Measurements from ENCODE around the gene DEFB127.
"Not testable (repeated sequence)": the region's sequence is repeated elsewhere in the genome, so short reads cannot be mapped to it uniquely, and the experiment has no call there.

Gene DEFB127

GRCh38 chr20:157154-157553 is at the start of gene DEFB127:
Gene DEFB127, plus strand, starts transcription at chr20:157454. Its CDS starts 91 bp downstream, at chr20:157545.
- no peak for DNase-seq

DNA sequence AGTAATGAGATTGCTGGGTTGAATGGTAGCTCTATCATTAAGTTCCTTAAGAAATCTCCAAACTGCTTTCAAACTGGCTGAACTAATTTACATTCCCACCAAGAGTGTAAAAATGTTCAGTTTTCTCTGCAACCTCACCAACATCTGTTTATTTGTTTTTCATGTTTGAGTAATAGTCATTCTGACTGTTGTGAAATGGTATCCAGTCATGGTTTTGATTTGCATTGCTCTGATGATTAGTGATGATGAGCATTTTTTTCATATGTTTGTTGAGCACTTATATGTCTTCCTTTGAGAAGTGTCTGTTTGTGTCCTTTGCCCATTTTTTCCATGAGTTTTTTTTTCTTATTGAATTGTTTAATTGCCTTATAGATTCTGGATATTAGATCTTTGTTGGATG is 44.9 kb upstream of the DEFB127 start:
- DNase-seq: no peak

DNA sequence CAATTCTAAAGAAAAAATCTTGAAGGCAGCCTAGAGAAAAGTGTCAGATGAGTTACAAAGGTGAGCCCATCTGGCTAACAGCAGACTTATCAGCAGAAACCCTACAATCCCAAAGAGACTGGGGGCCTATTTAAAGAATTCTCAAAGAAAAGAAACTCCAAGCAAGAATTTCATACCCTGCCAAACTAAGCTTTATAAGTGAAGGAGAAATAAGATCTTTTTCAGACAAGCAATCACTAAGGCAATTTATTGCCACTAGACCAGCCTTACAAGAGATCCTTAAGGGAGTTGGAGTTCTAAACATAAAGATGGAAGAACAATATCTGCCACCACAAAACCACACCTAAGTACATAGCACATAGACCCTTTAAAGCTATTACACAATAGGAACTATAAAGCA is 39.7 kb upstream of the DEFB127 start:
- DNase-seq: no peak

GRCh38 chr20:129786-130323 is 27.4 kb upstream of the DEFB127 start:
- DNase-seq: not testable (repeated sequence)

GRCh38 chr20:137668-138490 is 19.4 kb upstream of the DEFB127 start:
- DNase-seq: no peak

DNA sequence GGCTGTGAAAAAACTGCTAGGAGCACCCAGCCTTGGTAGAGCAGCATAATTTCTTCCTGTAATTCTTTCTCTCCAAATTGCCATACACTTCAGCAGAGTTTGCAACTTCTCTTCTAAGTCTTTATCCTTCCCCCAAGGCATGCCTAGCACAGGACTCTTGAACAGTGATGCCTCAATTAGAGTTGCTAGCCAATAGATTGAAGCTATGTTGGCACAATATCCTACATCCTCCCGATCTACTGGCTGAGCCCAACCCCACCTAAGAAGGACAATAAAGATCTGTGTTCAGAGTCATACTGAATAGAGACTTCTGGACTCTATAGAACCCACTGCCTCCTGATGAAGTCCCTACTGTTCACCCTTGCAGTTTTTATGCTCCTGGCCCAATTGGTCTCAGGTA is 15.0 kb upstream of the DEFB127 start, which contains the start of gene DEFB126:
TSS of gene DEFB126 (plus strand) at position 301 of the 400 bp plus-strand sequence. CDS start at position 340, 39 bp downstream.
- no peak for DNase-seq

DNA sequence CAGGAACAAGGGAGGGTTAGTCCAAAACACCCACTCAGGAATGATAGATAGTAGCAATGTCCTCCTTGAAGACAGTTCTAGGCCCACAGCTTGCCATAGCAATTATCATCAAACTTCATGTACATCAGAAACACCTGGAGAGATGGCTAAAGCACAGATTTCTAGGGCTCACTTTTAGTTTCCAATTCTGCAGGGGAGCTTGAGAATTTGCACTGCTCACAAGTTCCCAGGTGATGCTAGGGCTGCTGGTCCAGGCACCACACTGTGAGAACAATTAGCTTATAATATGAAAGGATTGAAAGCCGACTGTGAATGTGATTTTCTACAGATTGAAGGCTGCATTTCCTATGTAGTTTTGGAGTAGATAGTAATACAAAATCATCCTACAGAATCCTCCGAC is 11.4 kb upstream of the DEFB127 start:
- no peak for DNase-seq

DNA sequence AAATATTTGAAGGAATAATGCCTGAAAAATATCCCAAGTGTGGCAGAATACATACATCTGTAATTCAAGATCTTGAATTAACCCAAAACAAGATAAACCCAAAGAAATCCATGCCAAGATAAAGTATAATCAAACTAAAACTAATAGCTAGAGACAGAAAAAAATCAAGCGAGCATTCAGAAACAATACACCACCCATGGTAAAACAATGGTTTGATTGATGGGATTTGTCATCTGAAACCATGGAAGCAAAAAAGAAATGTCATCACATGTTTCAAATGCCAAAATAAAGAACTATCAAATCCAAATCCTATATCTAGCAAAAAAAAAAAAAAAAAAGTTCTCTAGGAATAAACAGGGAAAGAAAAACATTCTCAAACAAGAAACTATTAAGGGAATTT is 5.1 kb upstream of the DEFB127 start:
- no peak for DNase-seq

GRCh38 chr20:164618-165017 is 7.4 kb downstream of the DEFB127 start:
- no peak for DNase-seq

GRCh38 chr20:168876-169275 is 11.6 kb downstream of the DEFB127 start:
- no peak for DNase-seq

DNA sequence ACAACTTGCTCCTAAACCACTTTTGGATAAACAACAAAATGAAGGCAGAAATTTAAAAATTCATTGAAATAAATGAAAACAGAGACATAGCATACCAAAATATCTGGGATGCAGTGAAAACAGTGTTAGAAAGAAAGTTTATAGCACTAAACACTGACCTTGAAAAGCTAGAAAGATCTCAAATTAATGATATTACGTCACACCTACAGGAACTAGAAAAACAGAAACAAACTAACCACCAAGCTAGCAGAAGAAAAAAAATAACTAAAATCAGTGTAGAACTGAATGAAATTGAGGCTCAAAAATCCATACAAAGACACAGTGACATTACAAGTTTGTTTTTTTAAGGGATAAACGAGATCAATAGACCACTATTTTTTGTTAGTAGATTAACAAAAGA is 27.0 kb downstream of the DEFB127 start:
- DNase-seq: no peak

DNA sequence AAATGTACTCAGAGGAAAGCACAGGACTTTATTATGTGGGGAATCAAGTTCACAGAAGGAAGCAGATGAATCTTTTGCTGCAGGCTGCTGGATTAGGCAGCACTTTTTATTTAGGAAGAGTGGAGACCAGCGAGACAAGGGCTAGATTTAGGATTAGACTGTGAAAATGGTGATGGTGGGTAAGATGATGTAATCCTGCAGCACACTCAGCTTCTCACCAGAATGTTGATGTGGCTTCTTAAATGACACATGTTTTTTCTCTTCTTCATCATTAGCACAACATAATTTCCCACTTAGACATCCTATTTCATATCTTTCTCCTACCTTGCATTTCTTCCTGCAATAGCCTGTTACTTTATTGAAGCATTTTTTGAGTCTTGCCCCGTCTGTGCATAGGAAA is 30.5 kb downstream of the DEFB127 start:
- no peak for DNase-seq

- no peak for DNase-seq
Observed at GRCh38 chr20:189611-190010, 32.4 kb downstream of the DEFB127 start, which contains the start of gene DEFB128. Gene DEFB128, minus strand, starts transcription at chr20:189711. Its CDS starts 88 bp downstream, at chr20:189623.

DNA sequence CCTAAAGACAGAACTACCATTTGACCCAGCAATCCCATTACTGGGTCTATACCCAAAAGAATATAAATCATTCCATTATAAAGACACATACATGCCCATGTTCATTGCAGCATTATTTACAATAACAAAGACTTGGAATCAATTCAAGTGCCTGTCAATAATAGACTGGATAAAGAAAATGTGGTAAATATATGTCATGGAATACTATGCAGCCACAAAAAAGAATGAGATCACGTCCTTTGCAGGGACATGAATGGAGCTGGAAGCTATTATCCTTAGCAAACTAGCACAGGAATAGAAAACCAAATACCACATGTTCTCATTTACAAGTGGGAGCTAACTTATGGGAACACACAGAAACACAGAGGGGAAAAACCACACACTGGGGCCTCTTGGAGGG is 41.0 kb downstream of the DEFB127 start:
- DNase-seq: no peak

DNA sequence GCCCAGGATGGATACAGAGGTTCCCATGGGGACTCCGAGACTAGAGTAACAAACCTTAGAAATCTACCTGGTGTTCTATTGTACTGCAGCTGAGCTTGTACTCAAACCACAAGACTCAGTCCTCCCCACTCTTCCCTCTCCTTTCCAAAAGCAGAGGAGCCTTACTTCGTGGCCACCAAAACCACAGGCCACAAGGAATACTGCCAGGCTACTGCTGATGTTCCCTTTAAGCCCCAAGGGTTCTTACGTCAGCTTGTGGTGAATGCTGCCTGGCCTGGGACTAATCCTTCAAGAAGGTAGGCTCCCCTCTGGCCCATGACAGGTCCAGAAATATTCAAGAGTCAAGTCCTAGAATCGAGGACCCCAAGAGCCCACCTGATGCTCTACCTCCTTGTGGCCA is 42.7 kb downstream of the DEFB127 start:
- DNase-seq: no peak

DNA sequence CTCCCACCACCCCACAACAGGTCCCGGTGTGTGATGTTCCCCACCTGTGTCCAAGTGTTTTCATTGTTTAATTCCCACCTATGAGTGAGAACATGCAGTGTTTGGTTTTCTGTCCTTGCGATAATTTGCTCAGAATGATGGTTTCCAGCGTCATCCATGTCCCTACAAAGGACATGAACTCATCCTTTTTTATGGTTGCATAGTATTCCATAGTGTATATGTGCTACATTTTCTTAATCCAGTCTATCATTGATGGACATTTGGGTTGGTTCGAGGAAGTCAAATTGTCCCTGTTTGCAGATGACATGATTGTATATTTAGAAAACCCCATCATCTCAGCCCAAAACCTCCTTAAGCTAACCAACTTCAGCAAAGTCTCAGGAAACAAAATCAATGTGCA is 46.4 kb downstream of the DEFB127 start:
- not testable (repeated sequence) for DNase-seq
